ENCODE measurements around the gene TRMT2A.

TRMT2A gene

DNA sequence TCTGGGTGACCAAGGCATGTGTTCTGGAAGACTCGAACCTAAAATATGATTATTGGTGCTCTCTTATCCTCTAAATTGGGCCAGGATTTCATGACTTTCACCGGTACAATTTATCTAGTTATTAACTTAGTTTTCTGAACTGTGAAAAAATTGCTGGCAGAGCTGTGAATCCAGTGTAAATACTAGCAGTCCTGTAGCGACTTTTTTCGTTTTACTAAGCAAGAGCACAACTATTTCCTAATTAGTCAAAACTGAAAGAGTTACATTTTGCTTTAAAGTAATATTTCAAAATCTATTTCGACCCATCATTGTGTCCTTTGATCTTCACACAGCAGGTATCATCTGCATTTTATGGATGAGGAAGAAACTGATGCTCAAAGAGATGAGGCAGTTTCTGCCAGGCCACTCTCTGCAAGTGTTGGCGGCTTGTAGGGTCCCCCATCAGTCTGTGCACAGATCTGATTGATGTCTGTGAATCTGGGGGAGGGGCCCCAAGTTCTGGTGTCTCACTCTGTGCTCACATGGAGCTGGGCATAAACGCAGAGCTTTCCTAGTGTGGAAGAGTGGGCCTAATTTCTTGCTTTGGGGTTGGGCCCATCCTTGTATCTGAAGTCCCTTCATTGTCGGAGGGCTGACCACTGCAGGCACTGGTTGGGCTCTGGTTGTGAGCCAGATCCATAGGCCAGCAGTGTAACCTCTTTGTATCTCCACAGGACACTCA, 1.4 kb upstream of the TRMT2A start:
- DNase-seq (ENCODE audit: low read depth), result no peak

DNA sequence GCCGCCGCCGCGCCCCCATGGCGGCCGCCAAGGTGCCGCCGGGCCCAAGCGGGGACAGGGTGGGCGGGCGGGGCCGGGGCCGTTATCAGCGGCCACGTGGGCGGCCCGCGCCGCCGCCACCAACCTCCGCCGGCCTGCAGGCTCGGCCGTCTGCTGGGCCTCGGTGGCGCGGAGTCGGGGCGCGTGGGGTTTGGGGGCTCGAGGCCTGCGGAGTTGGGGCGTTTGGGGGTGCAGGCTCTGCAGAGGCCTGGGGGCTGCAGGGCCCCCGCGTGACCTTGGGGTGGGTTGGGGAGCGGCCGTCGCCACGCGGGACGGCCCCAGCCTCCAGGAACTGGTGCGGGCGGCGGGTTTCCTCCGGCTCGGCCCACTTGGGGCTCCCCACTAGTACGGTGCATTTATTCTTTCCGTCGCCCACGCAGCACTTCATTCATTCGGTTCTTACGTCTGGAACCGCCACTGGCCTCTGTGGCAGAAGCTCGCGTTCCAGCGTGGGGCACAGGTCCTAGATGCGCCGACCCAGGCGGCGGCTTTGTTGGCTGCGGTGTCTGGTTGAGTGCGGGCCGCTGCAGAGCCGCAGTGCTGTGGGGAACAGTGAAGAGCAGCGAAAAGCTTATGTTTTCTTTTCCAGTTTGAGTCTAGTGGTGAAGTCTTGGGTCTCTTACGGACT, 740 bp upstream of the TRMT2A start:
- no peak for DNase-seq (ENCODE audit: low read depth)

DNA sequence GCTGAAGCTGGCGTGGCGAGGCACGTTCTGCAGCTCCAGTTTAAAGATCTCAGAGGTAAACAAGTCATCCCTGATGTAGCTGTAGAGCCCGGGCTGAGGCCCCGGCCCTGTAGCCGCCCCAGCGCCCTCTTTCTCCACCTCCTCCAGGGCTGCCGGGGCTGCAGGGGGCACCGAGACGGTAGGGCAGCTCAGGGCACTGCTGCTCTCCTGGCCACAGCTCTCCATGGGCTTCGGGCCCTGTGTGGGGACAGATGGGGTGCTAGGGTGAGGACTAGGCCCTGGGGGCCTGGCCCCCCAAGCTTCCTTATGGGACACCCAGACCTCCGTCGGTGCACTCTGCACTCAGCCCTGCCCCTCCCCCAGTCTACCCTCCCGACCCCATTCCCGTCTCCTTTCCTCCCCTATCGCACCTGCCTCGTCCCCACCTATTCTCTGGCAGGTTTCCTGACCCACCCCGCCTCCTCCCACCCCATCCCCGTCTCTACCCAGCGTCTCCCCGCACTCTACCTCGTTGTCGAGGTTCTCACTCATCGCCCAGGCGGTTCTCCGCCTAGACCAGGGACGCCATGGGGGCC, 563 bp downstream of the TRMT2A start:
- DNase-seq (ENCODE audit: low read depth), result no peak

DNA sequence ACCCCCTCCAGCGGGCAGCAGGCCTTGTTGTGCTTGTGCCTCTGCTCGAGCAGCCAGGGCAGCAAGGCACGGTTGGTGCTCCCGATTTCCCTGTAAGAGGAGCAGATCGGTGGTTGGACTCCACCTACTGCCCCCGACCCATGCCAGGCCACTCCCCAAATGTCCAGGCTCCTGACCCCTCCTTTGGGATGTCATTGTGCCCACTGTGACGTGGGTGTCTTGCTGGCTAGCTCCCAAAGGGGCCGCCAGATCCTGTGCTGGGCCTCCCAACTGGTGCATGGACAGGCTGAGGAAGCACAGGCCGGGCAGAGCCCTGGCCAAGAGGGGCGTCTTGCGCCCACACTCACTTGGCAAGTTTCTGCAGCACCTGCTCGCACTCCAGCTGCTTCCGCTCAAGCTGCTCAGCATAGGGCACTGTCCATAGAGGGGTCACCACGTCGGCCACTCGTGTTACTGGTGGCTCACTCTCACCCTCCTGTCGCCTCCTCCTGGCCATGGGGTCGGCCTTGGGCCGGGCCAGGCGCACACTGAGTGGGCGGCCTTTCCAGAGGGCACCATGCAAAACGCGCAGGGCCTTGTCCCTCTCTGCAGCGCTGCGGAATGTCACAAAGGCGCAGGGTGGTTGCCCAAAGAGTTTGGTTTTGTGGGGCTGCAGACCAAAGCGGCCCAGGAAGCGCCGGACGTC, 1.2 kb downstream of the TRMT2A start, which contains the start of gene RANBP1:
Gene RANBP1, plus strand, starts transcription at position 414 of the 685 bp plus-strand sequence. Its CDS starts 81 bp downstream, at position 495.
- no peak for DNase-seq (ENCODE audit: low read depth)

DNA sequence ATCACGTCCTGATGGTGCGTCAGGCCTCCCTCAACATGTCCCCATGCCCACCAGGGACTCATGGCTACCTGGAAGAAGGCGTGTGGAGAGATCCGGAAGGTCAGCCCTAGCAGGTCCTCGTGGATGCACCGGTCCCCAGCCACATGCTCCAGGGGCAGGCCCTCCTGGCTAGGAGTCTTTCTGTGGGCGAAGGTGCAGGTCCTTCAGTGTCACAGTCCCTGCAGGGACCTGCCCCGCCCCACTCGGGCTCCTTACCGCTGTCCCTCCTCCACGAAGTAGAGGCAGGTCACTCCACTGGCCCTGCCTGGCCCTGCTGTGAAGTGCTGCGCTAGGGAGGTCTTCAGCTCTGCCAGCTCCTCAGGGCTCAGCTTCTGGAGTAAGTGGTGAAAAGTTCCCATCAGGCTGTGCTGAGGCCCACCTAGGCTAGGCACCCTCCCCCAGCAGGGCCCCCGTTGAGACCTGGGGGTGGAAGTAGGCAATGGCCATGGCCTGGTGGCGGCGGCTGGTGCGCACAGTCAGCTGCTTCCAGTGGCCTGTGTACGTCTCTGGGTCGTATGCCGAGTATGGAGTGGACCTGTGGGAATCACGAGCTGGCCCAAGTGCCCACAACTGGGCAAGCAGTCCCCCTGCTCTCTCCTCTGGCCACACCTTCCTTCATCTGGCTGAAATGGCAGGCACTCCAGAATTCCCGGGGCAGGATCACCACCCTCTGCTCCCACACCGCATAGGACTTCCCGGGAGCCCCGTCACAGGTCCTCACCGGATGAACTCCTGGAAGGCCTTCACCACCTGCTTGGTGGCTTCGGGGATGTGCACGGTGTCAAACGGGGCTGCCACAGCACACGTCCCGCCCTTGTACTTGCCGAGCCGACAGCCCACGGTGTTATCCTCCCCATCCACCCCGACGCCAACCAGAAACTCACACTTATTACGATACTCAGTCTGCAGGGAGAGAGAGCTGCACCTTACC, 2.2 kb downstream of the TRMT2A start:
- no peak for DNase-seq (ENCODE audit: low read depth)

DNA sequence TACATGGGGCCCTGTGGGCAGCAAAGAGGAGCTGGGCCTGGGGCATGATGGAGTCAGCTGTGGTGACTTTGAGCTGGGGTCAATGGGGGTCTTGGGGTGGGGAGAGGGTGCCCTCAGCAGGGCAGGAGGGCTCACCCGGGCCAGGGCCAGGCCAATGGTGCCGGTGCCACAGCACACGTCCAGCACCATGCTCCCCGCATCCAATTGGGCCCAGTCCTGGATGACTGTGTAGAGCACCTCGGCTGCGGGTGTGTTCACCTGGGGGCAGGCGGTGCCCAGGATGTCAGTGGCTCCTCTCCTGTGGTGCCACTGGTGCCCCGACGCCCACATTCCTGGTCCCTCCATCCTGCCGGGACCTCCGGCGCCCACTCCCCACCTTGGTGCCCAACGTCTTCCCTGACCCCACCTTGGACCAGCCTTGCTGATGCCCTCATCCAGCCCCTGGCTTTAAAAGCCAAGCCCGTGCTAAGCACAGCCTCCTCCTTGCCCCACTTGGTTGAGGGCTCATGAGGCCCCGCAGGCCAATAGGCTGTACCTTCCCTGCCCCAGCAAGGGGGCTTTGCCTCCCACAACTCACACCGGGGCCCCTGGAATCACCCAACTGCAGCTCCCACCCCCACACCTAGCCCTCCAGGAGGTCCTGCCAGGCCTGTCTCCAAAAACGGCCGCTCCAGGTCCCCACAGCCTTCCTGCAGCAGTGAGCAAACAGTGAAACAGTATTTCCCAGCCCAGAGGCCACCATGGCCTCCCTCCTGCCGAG, 3.3 kb downstream of the TRMT2A start:
- DNase-seq (ENCODE audit: low read depth), result no peak

DNA sequence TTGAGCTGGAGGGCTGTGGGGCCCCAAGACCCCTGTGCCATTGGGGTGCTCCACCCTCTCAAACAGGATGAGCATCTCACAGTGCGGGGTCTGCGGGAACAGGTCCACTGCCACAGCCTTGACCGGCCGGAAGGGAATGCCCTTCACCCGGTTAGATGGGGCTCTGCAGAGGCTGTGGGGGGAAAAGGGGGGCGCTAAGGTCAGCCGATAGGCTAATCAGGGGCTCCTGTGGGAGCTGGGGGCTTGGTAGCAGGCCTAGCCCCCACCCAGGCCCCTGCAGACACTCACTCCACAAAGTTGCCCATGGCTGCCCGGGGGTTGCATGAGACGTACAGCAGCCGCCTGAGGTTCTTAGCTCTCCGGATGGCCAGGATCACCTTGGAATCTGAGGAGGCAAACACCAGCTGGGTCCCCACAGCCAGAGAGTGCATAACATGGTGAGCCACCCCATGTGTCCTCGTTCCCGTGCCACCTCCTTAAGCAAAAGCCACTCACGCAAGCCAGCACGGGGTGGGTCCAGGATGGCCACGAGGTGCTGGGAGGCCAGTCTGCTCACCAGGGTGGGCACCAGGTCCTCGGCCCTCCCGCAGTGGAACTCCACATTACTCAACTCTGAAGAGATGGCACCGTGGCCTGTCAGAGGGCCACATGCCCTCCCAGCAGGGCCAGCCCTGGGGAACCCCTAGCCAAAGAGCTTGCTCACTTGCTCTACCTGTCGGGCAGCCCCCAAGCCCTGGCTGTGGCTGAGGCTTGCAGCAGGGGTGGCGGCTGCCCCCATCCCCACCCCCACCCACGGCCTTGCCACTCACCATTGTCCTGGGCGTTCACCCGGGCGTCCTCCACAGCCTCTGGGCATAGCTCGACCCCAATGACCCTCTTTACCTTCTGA, 4.2 kb downstream of the TRMT2A start:
- no peak for DNase-seq (ENCODE audit: low read depth)

DNA sequence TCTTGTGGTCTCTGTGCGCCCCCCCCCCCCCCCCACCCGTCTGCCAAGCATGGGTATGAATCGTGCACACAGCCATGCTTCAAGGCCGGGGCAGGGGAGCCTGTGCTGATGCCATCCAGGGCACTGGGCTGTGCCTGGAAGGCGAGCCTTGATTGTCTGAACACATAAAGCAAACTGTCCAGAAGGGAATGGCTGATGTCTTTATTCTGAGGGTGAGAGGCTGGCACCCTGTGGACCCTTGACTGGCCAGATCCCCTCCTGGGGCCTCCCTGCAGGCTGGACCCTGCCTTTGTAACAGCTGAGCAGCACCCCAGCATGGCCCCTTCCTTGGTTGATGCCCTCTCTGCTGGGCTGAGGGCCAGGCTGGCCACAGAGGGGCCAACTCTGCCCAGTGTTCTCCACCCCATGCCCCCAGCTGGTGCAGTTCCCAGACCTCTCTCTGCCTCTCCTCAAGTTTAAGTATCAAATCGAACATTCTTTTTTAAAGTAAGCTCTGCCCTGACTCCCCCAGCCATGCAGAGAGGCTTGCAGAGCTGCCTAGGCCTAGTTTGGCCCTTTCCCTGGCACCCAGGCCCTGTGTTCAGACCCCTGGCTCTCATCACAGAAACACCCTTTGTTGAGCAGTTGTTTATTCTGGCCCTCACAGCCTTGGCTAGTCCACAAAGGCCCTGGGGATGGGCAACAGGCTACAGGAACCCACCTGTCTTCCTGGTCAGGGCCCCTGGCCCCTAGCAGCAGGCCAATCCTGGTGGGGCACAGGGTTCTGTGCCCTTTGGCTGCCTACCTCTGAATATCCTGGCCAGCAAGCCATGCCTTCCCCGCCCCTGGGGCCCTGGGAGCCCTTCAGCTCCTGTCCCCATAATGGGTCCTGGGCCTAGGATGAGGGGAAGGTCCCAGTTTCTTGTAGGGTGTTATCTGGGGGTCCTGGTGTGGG, 5.1 kb downstream of the TRMT2A start:
- DNase-seq (ENCODE audit: low read depth), result no peak

DNA sequence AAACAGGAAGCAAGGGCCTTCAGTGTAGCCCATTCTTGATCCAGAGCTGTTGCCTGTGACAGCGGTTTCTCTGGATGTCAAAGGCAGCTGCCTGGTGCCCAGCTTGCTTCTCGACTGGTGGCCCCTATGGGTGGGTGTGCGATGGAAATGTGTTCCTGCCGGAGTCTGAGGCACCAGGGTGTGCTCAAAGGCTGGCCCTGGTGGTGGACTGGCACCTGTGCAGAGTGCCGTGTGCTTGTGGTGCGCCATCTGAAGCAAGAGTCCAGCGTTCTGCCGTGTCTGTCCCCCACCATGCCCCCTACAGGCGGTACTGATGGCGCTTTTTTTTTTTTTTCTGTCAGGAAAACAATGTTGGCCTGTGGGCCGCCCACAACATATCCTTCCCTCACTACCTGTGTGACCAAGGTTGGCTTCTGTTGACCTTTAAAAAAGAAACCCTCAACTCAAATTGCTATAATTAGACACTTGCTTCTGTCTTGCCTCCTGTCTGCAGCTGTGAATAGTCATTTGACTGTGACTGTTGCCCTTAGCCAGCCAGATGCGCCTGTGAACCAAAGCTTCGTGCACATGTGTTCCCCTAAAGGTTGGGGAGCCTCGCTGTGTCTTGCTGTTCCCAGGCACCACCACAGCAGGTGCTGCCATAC, 5.9 kb downstream of the TRMT2A start:
- DNase-seq (ENCODE audit: low read depth), result no peak

DNA sequence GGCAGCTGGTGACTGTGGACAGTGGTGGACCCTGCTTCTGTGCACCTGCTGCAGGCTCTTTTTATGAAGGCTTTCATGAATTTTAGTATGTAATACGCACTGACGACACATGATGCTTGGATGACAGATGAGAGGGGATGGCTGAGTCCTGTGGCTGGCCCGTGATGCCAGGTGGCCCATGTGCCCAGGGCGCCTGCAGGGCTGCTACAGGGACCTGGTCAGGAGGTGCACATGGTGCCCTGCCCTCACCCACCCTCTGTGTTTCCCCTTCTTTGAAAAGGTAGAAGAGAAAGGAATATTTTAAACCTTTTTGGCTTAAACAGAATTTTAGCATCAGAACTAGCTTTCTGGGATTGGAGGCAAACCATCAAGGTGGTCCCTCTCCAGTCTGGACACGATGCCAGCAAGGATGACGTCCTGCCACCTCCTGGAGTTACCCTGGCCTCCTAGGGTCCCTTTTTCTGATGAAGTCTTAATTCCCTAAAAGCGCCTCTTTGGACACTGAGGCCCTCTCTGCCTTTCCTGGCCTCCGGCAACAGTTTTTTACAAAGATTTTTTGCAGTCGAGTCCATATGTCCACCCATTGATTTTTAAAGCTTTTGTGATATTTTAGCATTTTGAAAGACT, 6.6 kb downstream of the TRMT2A start:
- no peak for DNase-seq (ENCODE audit: low read depth)

DNA sequence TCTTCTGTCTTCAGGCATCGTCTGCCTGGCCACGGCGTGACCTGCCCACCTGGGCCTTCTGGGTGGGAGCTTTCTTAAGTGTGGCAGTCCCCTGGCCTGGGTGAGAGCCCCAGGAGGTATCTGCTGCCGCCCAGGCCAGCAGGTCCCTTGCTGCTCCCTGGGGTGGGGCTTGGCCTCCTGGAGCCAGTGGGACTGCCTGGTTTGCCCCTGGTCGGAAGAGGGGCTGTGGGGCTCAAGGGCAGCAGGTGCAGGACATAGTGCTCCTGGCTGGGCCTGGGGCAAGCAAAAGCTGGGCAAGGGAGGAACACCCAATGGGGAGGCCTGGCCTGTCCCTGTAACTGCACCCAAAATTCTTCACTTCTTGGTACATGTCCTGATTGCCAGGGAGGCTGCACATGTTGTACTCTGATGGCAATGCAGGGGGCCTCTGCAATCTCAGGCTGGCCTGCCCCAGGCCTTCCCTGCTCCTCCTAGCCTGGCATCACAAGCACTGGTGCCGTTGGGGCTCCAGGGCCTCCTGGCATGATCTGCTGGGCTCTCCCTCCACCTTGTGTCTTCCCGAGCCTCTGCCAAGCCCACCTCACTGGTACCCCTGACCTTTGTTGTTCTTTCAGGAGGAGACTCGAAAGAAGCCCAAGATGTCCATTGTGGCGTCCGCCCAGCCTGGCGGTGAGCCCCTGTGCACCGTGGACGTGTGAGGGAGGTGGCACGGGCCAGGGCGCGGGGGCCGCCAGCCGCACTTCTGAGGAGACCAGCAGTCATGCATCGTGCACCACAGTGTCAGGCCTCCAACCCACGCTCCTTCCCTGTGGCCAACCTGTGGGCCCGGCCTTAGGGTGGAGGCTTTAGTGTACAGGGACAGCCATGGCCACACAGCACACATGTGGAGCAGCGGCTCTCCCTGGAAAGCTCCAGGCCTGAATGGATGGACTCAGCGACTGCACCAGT, 7.3 kb downstream of the TRMT2A start:
- DNase-seq (ENCODE audit: low read depth), result no peak

DNA sequence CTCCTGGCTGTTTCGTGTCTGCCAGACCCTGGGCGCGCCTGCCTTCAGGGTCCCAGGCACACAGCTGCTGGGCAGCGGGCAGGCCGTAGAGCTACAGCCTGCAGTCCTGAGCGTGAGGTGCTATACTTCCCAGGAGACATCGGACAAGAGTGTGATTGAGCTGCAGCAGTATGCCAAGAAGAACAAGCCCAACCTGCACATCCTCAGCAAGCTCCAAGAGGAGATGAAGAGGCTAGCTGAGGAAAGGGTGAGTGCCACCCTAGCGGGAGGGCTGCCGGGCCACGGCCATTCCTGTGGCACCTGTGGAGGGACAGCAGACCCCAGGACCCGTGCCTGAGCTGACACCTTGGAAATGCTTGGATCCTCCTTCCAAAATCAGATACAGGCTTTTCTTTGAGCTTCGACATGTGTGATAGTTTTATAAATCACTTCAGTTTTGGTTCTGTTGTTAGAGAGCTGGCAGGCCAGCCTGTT, 8.2 kb downstream of the TRMT2A start:
- DNase-seq (ENCODE audit: low read depth), result no peak

DNA sequence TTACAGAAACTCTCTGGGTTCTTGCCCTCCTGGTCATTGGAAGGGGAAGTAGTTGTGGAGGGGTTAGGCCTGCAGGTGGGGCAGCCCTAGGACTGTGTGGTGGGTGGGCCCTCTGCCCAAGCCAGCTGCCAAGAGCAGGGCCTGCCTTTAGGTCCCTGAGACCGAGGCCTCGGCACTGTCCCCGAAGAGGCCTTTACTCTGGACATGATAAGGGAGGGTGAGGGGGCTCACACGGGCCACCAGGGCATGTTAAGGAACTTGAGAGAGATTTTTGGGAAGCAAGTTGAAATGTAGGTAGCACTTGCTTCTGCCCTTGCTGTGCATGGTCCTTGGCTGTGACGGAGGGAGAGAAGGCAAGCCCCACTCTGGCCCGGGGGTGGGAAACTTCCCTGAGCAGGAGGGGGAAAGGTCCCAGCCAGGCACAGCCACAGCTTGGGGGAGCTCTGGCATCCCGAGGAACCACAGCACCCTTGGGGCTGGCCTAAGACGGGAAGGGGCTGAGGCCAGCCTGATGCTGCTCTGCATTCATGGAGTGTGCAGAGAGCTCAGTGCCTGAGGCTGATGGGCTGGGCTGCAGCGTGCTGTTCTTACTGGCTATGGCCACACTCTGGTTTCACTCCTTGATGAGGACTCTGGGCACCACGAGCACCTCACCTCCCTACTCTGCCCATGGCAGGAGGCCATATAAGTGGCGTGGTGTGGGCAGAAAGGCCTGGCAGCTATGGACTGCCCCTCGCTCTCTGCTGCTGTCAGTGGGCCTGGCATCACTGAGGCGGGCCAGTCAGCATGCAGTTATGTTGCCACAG, 8.9 kb downstream of the TRMT2A start:
- DNase-seq (ENCODE audit: low read depth), result no peak

DNA sequence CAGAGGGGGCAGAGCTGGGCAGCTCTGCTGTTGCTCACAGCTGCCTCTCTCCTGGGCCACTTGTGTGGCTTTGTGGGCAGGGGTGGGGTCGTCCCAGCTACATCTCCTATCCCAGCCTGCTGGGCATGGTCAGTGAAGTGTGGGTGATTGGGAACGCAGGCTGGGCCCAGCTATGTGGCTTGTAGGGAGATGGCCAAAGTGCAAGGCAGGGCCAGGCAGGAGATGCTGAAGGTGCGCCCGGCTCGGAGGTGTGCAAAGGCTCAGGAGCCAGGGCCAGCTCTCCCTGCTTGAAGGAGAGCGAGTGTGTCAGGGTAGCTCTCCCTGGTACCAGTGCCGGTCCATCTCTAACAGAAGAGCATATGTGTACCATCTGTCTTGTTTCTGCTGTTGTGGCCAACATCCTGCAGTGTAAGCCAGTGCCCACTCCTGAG, 9.5 kb downstream of the TRMT2A start:
- no peak for DNase-seq (ENCODE audit: low read depth)

DNA sequence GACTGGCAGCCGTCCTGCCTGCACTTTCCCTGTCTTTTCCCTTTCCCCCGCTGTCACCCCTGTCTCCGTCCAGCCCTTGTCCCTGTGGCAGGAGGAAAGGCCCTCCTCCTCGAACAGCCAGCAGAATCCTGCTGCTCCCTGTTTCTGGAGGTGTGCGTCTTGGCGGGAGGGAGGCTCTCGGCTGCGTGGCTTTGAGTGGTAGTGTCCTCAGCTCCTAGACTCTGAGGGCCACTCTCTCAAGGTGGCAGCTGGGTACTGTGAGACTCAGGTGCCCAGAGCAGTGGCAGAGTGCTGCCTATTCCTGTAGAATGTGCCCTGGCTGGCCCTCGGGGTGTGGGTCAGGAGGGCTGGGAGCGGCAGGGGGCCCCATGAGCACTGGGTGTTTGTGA, 10.2 kb downstream of the TRMT2A start:
- DNase-seq (ENCODE audit: low read depth), result no peak
